Mesodermal cell (in vitro differentiated cells): ENCODE data around the gene FAM20C.

Experiments used
- H3K27ac ChIP-seq: 2 replicates; pipeline ENCODE4 v1.7.0; 2013; ENCODE audit warnings: mild to moderate bottlenecking, low read depth, low read length, moderate library complexity; ENCODE audit not compliant: severe bottlenecking
- H3K36me3 ChIP-seq: 2 replicates; pipeline ENCODE4 v1.7.1; 2013; ENCODE audit warnings: mild to moderate bottlenecking, low read length, moderate library complexity; ENCODE audit not compliant: control insufficient read depth, insufficient read depth
- H3K4me1 ChIP-seq: one replicate; pipeline ENCODE4 v1.7.1; 2013; ENCODE audit warnings: mild to moderate bottlenecking, low read length; ENCODE audit not compliant: insufficient read depth, control insufficient read depth, poor library complexity, severe bottlenecking
- H3K4me3 ChIP-seq: 2 replicates; pipeline ENCODE4 v1.7.0; 2013; ENCODE audit warnings: low read length, control low read depth, mild to moderate bottlenecking; ENCODE audit not compliant: insufficient read depth, poor library complexity, severe bottlenecking; ENCODE audit errors: extremely low read depth
- H3K9me3 ChIP-seq: 2 replicates; pipeline ENCODE4 v1.7.1; 2013; ENCODE audit warnings: mild to moderate bottlenecking, low read length, moderate library complexity; ENCODE audit not compliant: control insufficient read depth
- WGBS, 2 experiments: methylation state at CpG; one replicate each; pipeline ENCODE4 v1.1.5; 2013; ENCODE audit warnings: missing lambda C conversion rate in 2 of 2; ENCODE audit not compliant: insufficient coverage in 2 of 2; 5-methylcytosine and 5-hydroxymethylcytosine counted together

Gene FAM20C

DNA sequence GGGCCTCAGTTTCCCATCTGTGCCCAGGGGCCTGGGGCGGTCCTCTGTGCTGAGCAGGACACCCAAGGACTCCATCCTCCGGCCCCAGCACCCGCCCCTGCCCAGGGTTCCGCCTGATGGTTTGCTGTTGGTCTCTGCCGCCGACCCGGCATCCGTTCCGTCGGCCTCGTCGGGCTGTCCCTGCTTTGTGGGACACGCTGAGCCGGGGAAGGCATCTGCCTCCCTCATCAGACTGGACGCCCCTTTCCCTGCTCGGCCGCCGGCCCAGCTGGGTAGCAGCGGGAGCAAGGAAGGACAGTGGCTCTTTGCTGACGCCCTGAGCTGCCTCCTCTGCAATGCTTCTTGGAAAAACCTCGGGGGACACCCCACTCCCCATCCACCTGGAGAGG lies 39.5 kb downstream of the FAM20C start:
- WGBS, 2 experiments, result 95 to 96% methylated on average over 18 to 21 of the region's 21 CpGs
- Histone ChIP-seq H3K36me3 (no peaks in the 10 kb centered on the region), H3K4me3 (no peak overlapping the region), H3K27ac (no peak overlapping the region), H3K9me3 (no peaks in the 10 kb centered on the region), H3K4me1 (peaks cover 10% of the 10 kb centered on the region)

DNA sequence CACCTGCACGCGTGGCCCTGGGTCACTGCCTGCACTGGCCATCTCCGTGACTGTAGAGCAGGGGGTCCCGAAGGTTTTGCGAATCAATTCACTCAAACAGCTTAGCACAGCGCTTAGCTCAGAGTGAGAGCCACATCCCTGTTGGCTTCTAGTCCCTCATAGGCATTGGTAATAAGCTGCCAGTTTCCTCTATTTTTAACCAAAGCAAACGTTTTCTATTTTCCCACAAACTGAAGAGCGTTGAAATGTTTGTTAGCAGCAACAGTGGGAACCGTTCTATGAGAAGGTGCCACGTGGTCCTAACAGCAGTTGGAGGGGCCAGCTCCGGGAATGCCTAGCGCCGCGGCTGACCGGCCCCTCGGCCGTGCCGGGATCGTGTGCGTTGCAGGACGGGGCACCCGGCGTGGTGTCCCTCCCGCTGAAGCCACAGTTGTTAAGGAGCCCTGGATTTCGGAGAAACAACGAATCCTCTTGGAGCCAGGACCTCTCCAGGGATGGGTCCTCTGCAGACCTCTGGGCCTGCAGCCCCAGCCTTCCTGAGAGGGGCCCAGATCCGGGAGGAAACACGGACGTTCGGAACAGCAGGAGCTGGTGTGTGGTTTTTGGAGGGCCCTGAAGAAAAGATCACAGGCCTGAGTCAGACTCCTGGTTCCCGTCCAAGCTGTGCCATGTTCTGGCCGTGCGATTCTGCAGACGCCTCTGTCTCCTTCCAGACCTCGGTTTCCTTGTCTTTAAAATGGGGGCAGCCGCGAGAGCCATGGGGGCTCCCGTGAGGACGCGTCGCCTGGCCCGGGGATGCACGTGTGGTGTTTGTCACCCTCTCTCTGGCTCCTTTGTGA lies 40.3 kb downstream of the FAM20C start:
- WGBS, 2 experiments, result 91 to 93% methylated on average over 43 of the region's 43 CpGs
- Histone ChIP-seq H3K27ac (no peak overlapping the region), H3K4me3 (no peak overlapping the region), H3K36me3 (no peaks in the 10 kb centered on the region), H3K4me1 (peaks cover 10% of the 10 kb centered on the region), H3K9me3 (no peaks in the 10 kb centered on the region)

DNA sequence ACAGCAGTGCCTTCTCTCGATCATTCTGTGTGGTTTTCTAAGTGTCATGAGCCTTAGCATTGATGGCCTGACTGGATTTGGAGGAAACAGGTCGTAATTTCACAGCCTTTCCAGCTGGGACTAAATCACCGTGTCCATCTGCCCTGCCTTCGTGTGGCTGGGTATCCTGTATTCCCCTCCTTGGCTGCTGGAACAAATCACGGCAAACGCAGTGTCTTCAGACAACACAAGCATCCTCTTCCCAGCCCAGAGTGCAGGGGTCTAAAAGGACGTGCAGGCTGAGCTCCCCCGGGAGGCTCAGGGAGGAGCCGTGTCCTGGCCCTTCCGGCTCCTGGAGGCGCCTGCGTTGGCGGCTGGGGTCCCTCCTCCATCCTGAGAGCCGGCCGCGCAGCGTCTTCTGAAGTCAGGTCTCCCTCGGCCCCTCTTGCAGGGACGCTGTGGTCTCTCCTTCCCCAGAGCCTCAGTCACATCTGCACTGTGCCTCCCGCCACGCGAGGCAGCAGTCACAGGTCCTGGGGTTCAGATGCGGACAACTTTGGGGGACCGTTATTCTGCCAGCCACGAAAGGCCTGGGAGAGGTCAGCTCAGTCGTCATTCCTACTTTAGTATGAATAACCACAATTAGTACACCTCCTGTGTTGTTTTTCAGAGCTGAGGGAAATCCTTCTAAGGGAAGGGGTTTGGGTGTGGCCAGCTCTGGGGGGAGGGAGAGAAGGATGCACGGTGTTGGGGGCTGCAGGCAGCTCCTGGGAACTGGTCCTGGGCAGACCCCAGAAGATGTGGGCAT lies 41.1 kb downstream of the FAM20C start:
- Histone ChIP-seq H3K9me3 (no peaks in the 10 kb centered on the region), H3K27ac (no peak overlapping the region), H3K4me3 (no peak overlapping the region), H3K36me3 (no peaks in the 10 kb centered on the region), H3K4me1 (peaks cover 10% of the 10 kb centered on the region)
- WGBS, 2 experiments, result 87 to 88% methylated on average over 20 to 22 of the region's 27 CpGs

DNA sequence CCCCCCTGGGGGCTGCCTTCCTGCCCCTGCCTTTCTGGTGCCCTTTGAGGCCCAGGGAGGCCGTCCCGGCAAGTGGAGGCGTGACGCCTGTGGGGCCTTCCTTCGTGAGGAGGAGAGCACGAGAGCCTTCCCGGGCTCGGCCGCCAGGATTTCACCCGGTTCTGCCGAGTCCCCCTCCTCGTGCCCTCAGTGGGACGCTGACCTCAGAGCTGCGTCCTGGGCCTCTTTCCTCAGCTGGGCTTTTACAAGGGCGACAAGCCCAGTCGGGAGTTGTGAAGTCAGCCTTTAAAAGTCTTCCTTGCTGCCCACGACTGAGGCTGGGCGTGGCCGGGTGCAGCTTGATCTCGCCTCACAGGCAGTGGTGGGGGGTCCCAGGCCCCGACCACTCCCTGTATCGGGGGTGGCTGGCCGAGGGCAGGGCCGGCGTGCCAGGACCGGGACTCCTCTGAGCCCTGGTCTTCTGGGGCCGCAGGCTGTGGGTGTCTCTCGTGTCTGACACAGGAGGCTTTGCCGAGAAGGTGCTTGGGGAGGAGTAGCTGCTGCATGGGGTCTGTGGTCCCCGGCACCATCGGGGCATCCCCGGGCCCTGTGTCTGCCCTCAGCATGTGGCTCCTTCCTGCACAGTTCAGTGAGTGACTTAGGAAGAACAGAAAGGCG lies 41.8 kb downstream of the FAM20C start:
- peaks cover 10% of the 10 kb centered on the region for H3K4me1 ChIP-seq
- 86 to 87% methylated on average over 33 of the region's 33 CpGs for WGBS, 2 experiments
- no peaks in the 10 kb centered on the region for H3K9me3 ChIP-seq
- no peaks in the 10 kb centered on the region for H3K36me3 ChIP-seq
- no peak overlapping the region for H3K4me3 ChIP-seq
- H3K27ac ChIP-seq, result no peak overlapping the region

DNA sequence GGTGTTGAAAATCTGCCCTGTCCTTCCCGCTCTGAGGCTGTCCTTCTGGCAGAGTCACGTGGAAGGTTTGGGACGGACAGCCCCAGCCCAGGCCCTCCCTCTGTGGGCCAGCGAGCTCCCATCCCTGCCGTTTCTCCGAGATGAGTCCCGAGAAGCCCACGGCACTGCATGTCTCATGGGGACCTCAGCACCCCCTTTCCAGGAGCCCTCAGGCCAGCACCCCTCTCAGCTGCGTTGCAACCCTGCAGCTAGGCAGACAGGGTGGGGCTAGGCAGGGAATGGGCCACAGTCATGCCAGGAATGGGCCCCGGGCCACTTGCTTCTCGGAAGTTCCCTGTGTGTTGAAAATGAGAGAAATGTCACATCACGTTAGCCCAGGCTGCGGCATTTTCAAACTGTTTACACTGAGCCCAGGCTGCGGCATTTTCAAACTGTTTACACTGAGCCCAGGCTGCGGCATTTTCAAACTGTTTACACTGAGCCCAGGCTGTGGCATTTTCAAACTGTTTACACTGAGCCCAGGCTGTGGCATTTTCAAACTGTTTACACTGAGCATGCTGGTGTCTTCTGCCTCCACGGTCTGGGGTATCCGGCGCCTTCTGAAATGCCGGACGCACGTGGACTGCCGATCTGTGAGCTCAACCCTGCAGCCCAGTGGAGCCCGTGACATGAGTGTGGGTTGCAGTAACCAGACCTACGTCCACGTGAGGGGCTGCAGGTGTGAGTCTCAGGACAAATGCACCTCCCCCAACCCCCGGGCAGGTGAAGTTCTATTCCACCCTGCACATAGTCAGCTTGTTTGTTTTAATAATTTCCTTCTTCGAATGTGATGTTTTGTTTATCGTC lies 42.6 kb downstream of the FAM20C start:
- Histone ChIP-seq H3K4me1 (peaks cover 10% of the 10 kb centered on the region), H3K27ac (no peak overlapping the region), H3K36me3 (no peaks in the 10 kb centered on the region), H3K4me3 (no peak overlapping the region), H3K9me3 (no peaks in the 10 kb centered on the region)
- WGBS, 2 experiments, result 96% methylated on average over 23 to 27 of the region's 28 CpGs

DNA sequence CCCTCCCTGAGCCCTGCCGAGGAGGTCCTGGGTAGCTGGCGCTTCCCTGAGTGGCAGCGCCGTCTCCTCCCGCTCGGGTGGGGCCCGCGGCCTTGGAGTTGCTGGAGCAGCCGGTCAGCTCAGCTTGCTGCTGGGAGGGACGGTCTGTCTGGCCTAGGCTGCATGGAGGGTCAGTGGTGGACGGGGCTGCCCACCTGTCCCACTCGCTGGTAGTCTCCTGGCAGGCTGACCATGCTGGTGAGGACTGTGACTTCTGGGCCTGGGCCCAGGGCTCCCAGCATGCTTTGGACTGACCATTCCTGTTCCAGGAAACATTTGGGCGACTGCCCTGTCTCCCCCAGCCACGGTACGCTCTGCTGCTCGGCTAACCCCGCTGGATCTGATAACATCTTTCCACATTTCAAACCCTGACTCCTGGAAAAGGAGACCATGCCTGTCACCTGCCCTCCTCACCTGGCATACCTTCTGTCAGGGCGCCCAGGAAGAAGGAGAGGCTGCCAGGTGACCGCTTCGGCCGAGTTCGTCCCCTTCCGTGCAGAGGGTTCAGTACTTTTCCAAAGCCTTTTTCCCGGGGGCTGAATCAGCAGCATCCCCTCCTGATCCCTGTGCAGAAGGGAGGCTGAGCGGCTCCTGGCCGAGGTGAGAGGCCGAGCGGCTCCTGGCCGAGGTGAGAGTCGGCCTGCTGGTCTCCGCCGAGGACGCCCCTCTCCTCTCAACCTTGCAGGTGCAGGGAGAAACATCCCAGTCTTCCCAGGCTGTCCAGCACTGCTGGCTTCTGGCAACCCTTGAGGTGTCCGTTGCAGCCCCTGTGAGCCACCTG lies 43.4 kb downstream of the FAM20C start:
- Histone ChIP-seq H3K27ac (no peak overlapping the region), H3K4me3 (no peak overlapping the region), H3K4me1 (peaks cover 13% of the 10 kb centered on the region), H3K9me3 (no peaks in the 10 kb centered on the region), H3K36me3 (no peaks in the 10 kb centered on the region)
- 86 to 92% methylated on average over 26 to 29 of the region's 34 CpGs for WGBS, 2 experiments

DNA sequence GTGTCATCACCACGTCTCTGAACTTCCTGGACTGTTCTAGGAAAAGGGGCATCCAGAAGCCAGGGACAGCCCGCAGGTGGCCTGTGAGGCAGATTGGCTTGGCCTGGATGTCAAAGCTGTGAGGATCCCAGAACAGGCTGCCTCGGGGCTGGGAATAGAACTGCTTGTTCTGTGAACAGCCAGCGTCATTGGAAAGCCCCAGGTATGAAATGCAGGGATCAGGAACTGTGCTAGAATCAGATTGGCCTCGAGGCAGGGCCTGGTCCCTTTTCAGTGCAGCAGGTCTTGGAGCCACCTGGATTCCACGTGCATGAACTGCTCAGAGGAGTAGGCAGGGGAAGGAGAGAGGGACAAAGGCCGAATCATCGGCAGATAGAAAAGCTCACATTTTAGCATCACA lies 44.6 kb downstream of the FAM20C start:
- 86 to 87% methylated on average over 8 of the region's 8 CpGs for WGBS, 2 experiments
- no peak overlapping the region for H3K27ac ChIP-seq
- H3K4me3 ChIP-seq, result no peak overlapping the region
- no peaks in the 10 kb centered on the region for H3K9me3 ChIP-seq
- H3K36me3 ChIP-seq, result no peaks in the 10 kb centered on the region
- peaks cover 15% of the 10 kb centered on the region for H3K4me1 ChIP-seq

DNA sequence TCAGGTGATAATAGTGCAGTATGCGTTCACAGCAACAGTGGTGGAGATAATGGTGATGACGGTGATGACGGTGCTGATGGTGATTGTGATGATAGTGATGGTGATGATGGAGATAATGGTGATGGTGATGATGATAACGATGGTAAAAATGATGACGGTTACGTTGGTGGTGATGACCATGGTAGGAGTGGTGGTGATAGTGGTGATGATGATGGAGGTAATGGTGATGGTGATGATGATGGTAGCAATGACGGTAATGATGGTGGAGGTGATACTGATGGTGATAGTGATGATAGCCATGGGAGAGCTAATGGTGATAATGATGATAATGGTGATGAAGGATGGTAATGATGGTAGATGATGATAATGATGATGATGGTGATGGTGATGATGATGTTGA lies 45.0 kb downstream of the FAM20C start:
- WGBS, 2 experiments, result 80 to 84% methylated on average over 7 of the region's 7 CpGs
- Histone ChIP-seq H3K36me3 (no peaks in the 10 kb centered on the region), H3K4me3 (no peak overlapping the region), H3K9me3 (no peaks in the 10 kb centered on the region), H3K4me1 (peaks cover 15% of the 10 kb centered on the region), H3K27ac (no peak overlapping the region)

DNA sequence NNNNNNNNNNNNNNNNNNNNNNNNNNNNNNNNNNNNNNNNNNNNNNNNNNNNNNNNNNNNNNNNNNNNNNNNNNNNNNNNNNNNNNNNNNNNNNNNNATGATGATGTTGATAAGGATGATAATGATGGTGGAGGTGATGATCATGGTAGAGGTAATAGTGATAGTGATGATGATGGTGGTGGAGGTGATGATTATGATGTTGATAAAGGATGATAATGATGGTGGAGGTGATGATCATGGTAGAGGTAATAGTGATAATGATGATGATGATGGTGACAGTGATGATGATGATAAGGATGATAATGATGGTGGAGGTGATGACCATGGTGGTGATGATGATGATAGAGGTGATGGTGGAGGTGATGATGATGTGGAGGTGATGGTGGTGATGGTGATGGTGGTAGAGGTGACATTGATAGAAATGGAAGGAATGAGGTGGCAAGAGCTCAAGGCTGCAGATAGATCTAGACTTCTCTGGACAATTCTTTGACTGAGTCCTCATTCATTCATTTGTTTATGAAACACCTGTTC lies 47.8 kb downstream of the FAM20C start:
- Histone ChIP-seq H3K4me1 (peaks cover 5% of the 10 kb centered on the region), H3K4me3 (no peak overlapping the region), H3K27ac (no peak overlapping the region), H3K36me3 (no peaks in the 10 kb centered on the region), H3K9me3 (no peaks in the 10 kb centered on the region)
